Upper lobe of left lung (tissue), 6 donors: ENCODE data around the gene RAB21. TPM values are rescaled to one million over a fixed set of nuclear protein-coding genes. Genes with fewer than 3 reads are reported as not detected.

Experiments
- ATAC-seq, 2 donors: fragments of 200-7000 bp; cut with Tn5 transposase; one replicate each; pipeline ENCODE4 v1.9.1; 2022; ENCODE audit warnings: mild to moderate bottlenecking in 2 of 2, moderate library complexity in 2 of 2; ENCODE audit not compliant: low FRiP score in 2 of 2
- DNase-seq, 2 donors: peaks; one replicate each; pipeline ENCODE4 v3.0.0-alpha.2; 2019 to 2020
- H3K27ac ChIP-seq, 4 donors: fragments of 200-600 bp; sonication (generic); one replicate each; pipeline ENCODE4 v1.5.1; 2016 to 2019
- H3K27me3 ChIP-seq, 4 donors: fragments of 200-600 bp; sonication (generic); one replicate each; pipeline ENCODE4 v1.5.1; 2017 to 2019
- H3K36me3 ChIP-seq, 4 donors: fragments of 200-600 bp; sonication (generic); one replicate each; pipeline ENCODE4 v1.5.1; 2016 to 2019
- H3K4me1 ChIP-seq, 4 donors: fragments of 200-600 bp; sonication (generic); one replicate each; pipeline ENCODE4 v1.5.1; 2018 to 2019
- H3K4me3 ChIP-seq, 4 donors: fragments of 200-600 bp; sonication (generic); one replicate each; pipeline ENCODE4 v1.5.1; 2017 to 2019; ENCODE audit warnings: mild to moderate bottlenecking in 2 of 4, moderate library complexity in 1 of 4
- H3K9me3 ChIP-seq, 4 donors: fragments of 200-600 bp; sonication (generic); one replicate each; pipeline ENCODE4 v1.5.1; 2018 to 2019
- EP300 ChIP-seq, 4 donors: sonication (generic); formaldehyde crosslinking; IDR thresholded peaks; one replicate each; pipeline ENCODE4 v1.5.1; 2017; ENCODE audit warnings: antibody characterized with exemption in 4 of 4, control low read depth in 2 of 4
- POLR2A ChIP-seq, 4 donors: fragments of 450-650 bp; IDR thresholded peaks; one replicate each; pipeline ENCODE4 v1.5.1; 2016 to 2017; ENCODE audit warnings: antibody characterized with exemption in 4 of 4, mild to moderate bottlenecking in 2 of 4
- POLR2AphosphoS5 ChIP-seq, 2 donors: sonication (generic); formaldehyde crosslinking; IDR thresholded peaks; one replicate each; pipeline ENCODE4 v1.5.1; 2017; ENCODE audit warnings: antibody characterized with exemption in 2 of 2
- WGBS, 2 donors: methylation state at CpG; one replicate each; pipeline ENCODE4 v1.1.5; 2017 to 2018; 5-methylcytosine and 5-hydroxymethylcytosine counted together
- total RNA-seq, 6 donors: library from RNA; depleted of rRNA in 4 of 6; stranded (reverse); fragments of >200 nt in 4 of 6; gene quantifications; one replicate each; pipeline versions ENCODE4 v1.1.0 to v1.2.1, GENCODE V29; 2016 to 2021
- TF ChIP-seq, protein P1 (sequence below), 6 experiments: fragments of 450-650 bp in 4 of 6; fragments of 200-600 bp in 2 of 6; sonication (generic) in 2 of 6; IDR thresholded peaks; one replicate each; pipeline ENCODE4 v1.5.1; 2016 to 2019; ENCODE audit warnings: antibody characterized with exemption in 6 of 6
- donor health status: DM: no; HTN: no; CAD: no; lungs with moderate emphysema.
- donor health status: DM: no; HTN: yes; CAD: no; lungs with severe emphysema.

Gene RAB21
- total RNA-seq, 6 donors from 2014 or later = 9.4 to 78.7 (median 46.1) TPM

DNA sequence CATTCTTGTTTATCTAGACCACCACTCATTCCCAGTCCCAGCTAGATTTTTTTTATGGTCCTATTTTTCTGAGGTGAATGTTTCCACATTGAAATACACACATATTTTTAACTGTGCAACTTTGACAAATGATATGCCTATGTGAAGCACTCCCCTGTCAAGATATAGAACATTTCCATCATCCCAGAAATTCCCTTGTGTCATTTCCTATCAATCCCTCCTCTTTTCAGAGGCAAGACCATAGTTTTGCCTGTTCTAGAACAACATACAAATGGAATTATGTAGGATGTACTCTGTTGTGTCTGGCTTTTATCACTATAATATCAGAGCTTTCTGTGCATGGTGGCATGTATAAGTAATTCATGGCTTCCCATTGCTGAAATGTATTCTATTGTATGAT lies 36.1 kb upstream of the RAB21 start:
- TF ChIP-seq POLR2AphosphoS5 (IDR thresholded peaks at IDR 0.05) (no peak), EP300 (IDR thresholded peaks at IDR 0.05) (no peak), POLR2A (IDR thresholded peaks at IDR 0.05) (no peak)
- TF ChIP-seq, protein P1, sequence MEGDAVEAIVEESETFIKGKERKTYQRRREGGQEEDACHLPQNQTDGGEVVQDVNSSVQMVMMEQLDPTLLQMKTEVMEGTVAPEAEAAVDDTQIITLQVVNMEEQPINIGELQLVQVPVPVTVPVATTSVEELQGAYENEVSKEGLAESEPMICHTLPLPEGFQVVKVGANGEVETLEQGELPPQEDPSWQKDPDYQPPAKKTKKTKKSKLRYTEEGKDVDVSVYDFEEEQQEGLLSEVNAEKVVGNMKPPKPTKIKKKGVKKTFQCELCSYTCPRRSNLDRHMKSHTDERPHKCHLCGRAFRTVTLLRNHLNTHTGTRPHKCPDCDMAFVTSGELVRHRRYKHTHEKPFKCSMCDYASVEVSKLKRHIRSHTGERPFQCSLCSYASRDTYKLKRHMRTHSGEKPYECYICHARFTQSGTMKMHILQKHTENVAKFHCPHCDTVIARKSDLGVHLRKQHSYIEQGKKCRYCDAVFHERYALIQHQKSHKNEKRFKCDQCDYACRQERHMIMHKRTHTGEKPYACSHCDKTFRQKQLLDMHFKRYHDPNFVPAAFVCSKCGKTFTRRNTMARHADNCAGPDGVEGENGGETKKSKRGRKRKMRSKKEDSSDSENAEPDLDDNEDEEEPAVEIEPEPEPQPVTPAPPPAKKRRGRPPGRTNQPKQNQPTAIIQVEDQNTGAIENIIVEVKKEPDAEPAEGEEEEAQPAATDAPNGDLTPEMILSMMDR (IDR thresholded peaks at IDR 0.05) = no peak
- Histone ChIP-seq H3K4me1 (no peaks in the 10 kb centered on the region), H3K36me3 (no peaks in the 10 kb centered on the region), H3K4me3 (no peak overlapping the region), H3K27me3 (no peaks in the 10 kb centered on the region), H3K9me3 (peaks cover 0 to 4% (median 2%) of the 10 kb centered on the region in 4 donors), H3K27ac (no peak overlapping the region)
- DNase-seq = no peak
- no peak for ATAC-seq

DNA sequence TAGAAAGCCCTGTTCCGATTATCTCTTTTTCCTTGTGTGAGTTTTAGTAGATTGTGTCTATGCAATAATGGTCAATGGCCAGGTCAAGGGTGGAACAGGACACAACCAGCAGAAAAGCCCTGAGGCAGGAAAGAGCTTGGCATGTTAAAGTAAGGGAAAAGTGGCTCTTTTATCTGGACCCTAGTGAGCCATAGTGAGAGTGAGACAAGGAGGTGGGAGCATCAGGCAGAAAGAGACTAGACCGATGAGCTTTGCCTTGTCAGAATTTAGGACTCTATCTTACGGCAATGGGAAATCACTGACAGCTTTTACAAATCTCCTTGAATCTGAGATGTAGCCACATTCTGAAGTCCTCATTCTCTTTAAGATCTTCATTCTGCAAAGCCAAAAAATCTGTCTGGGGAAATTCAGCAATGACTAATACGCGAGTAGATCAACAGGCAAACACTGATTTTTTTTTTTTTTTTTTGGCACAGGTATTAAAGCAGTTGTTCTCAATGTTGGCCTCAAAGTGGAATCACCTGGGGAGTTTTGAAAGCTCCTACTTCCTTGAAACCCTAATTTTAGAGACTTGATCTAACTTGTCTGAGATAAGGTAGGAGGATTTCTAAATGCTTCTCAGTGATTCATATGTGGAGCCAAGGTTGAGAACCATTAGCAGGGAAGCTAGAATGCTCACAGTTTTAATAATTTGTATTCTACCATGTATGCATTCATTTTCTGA lies 34.9 kb upstream of the RAB21 start:
- Histone ChIP-seq H3K27ac (no peak overlapping the region), H3K4me1 (no peaks in the 10 kb centered on the region), H3K4me3 (no peak overlapping the region), H3K9me3 (no peaks in the 10 kb centered on the region), H3K27me3 (no peaks in the 10 kb centered on the region), H3K36me3 (no peaks in the 10 kb centered on the region)
- ATAC-seq (no peak), DNase-seq (no peak)
- no peak for TF ChIP-seq EP300 (IDR thresholded peaks at IDR 0.05)
- TF ChIP-seq POLR2AphosphoS5 (IDR thresholded peaks at IDR 0.05) = no peak
- TF ChIP-seq, protein P1 (IDR thresholded peaks at IDR 0.05) = no peak
- TF ChIP-seq POLR2A (IDR thresholded peaks at IDR 0.05) = no peak
- WGBS, 2 donors = 82 to 85% methylated on average over 5 of the region's 5 CpGs

DNA sequence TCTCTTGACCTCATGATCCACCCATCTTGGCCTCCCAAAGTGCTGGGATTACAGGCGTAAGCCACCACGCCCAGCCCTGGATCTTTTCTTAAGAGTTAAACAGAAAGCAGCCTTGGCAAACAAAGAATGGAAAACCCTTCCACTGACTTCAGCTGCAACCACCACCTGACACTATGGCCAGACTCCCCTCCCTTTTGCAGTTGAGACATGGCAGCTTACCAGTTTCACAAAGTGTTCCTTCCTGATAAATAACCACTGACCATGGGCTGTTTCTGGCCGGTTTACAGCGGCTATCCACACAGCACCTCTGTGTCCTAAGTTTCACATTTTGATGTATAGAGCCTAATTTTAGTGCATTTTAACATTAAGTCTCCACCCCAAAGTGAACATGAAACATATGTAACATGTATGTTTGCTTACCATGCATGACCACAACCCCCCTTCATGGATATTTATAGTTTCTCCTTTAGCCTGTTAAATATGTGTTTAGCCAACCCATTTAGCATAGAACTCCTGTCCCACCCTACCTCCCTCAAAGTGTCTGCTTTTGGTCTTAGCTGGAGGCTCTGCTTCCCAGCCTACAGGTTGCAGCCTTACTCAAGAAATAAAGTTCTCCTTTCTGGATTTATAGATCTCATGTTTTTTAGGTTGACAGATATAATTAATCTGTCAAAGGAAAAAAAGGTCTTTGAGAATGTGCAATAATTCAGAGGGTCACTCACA lies 32.7 kb upstream of the RAB21 start:
- Histone ChIP-seq H3K36me3 (no peaks in the 10 kb centered on the region), H3K4me3 (no peak overlapping the region), H3K27ac (no peak overlapping the region), H3K9me3 (no peaks in the 10 kb centered on the region), H3K27me3 (no peaks in the 10 kb centered on the region), H3K4me1 (no peaks in the 10 kb centered on the region)
- DNase-seq = no peak
- no peak for ATAC-seq
- TF ChIP-seq POLR2A (IDR thresholded peaks at IDR 0.05) (no peak), POLR2AphosphoS5 (IDR thresholded peaks at IDR 0.05) (no peak), EP300 (IDR thresholded peaks at IDR 0.05) (no peak)
- TF ChIP-seq, protein P1 (IDR thresholded peaks at IDR 0.05) = no peak
- WGBS, 2 donors = 87 to 91% methylated on average over 4 of the region's 4 CpGs

DNA sequence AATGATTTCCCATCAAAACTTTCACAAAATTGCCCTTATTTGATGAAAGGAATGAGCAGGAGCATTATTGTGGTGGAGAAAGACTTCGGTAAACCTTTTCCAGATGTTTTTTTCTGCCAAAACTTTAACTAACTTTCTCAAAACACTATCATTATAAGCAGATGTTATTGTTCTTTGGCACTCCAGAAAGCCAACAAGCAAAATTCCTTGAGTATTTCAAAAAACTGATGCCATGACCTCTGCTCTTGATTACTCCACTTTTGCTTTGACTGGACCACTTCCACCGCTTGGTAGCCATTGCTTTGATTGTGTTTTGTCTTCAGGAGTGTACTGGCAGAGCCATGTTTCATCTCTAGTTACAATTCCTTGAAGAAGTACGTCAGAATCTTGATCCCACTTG lies 29.7 kb upstream of the RAB21 start:
- DNase-seq (no peak), ATAC-seq (no peak)
- 77 to 78% methylated on average over 3 of the region's 3 CpGs for WGBS, 2 donors

DNA sequence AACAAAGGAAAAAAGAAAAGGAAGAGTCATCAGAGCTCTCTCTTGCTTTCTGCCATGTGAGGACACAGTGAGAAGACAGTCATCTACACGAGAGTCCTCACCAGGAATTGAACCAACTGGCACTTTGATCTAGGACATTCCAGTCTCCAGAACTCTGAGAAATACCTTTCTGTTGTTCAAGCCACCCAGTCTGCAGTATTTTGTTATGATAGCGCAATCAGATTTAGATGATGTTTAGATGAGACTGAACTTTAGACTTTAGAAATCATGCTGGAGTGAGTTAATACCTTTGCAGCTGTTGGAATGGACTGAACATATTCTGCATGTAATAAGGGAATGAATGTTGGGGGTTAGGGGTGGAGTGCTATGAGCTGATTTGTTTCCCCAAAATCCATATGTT lies 28.1 kb upstream of the RAB21 start:
- Histone ChIP-seq H3K36me3 (no peaks in the 10 kb centered on the region), H3K27me3 (no peaks in the 10 kb centered on the region), H3K27ac (no peak overlapping the region), H3K4me1 (no peaks in the 10 kb centered on the region), H3K4me3 (no peak overlapping the region), H3K9me3 (no peaks in the 10 kb centered on the region)
- DNase-seq (no peak), ATAC-seq (no peak)
- TF ChIP-seq POLR2AphosphoS5 (IDR thresholded peaks at IDR 0.05) (no peak), POLR2A (IDR thresholded peaks at IDR 0.05) (no peak), EP300 (IDR thresholded peaks at IDR 0.05) (no peak)
- TF ChIP-seq, protein P1 (IDR thresholded peaks at IDR 0.05) = no peak
- 79 to 80% methylated on average over 2 of the region's 2 CpGs for WGBS, 2 donors

More for the DNA sequence above, 29.7 kb upstream of the RAB21 start:
- no peak overlapping the region for H3K4me3 ChIP-seq
- H3K36me3 ChIP-seq = no peaks in the 10 kb centered on the region
- H3K9me3 ChIP-seq = no peaks in the 10 kb centered on the region
- no peaks in the 10 kb centered on the region for H3K27me3 ChIP-seq
- peak in 1 of 2 donors; percentile 44 for TF ChIP-seq POLR2AphosphoS5 (IDR thresholded peaks at IDR 0.05)
- TF ChIP-seq EP300 (IDR thresholded peaks at IDR 0.05) = no peak
- H3K27ac ChIP-seq = no peak overlapping the region
- no peaks in the 10 kb centered on the region for H3K4me1 ChIP-seq
